OCI-M1 (cell line): ENCODE data around the gene ASB7.
A peak's percentile ranks its signal among the peaks of the same experiment; 100 is the strongest.

Experiments used
- DNase-seq: peaks from one replicate; lab custom pipeline; 2025; lab: John Stamatoyannopoulos, UW

Gene ASB7

GRCh38 chr15:100686021-100686724, 83.8 kb downstream of the ASB7 start:
- no peak for DNase-seq

GRCh38 chr15:100686725-100687473, 84.5 kb downstream of the ASB7 start:
- no peak for DNase-seq

- no peak for DNase-seq
These were observed 85.3 kb downstream of the ASB7 start for GRCh38 chr15:100687582-100688141.

GRCh38 chr15:100688549-100689120, 86.2 kb downstream of the ASB7 start:
- no peak for DNase-seq

GRCh38 chr15:100689131-100689899, 86.9 kb downstream of the ASB7 start:
- DNase-seq: no peak

GRCh38 chr15:100690032-100690794, 87.8 kb downstream of the ASB7 start:
- no peak for DNase-seq

- no peak for DNase-seq
These were observed 88.4 kb downstream of the ASB7 start for GRCh38 chr15:100690795-100691158.

GRCh38 chr15:100691321-100691720, 88.9 kb downstream of the ASB7 start:
- DNase-seq: no peak

GRCh38 chr15:100692246-100692645, 89.9 kb downstream of the ASB7 start:
- DNase-seq: no peak

- DNase-seq: no peak
These were observed 90.3 kb downstream of the ASB7 start for GRCh38 chr15:100692671-100693070.

GRCh38 chr15:100693451-100693850, 91.1 kb downstream of the ASB7 start:
- DNase-seq: no peak

GRCh38 chr15:100694381-100695021, 92.1 kb downstream of the ASB7 start:
- no peak for DNase-seq

- DNase-seq: no peak
These were observed 92.7 kb downstream of the ASB7 start for GRCh38 chr15:100695048-100695447.

GRCh38 chr15:100696452-100696851, 94.1 kb downstream of the ASB7 start:
- DNase-seq: peak; percentile 40
